Activated T-cell treated with anti-CD3 and anti-CD28 coated beads, Interleukin-2, amount 50 U/mL, for 48 hours (primary cell): ENCODE data around the gene MANEA.
A peak's percentile ranks its signal among the peaks of the same experiment; 100 is the strongest.
"Not testable (repeated sequence)": the region's sequence is repeated elsewhere in the genome, so short reads cannot be mapped to it uniquely, and the experiment has no call there.

Experiments used
- DNase-seq, 2 experiments: peaks; one replicate each; pipeline ENCODE4 v3.0.0-alpha.2; 2020

MANEA gene

GRCh38 chr6:95577304-95578105 lies at the start of gene MANEA:
Gene MANEA (plus strand): TSS chr6:95577535. CDS start chr6:95586440, 8,905 bp downstream.
- peak; percentile 83 to 87 for DNase-seq

DNA sequence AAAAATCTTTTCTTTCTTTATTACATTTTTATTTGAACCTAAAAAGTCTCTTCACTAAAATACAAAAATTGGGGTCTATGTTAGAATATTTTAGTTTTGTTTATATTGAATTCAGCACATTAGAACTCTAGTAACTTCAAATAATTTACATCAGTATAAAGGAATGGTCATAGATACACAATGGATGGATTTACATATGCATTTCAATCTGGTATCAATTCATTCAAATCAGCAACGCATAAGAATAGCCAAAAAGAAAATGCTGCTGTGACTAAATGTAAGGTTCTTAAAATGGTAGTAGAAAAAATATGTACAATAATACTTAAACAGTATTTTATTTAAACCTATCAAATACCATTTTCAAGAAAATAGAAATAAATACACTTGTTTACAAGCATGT lies 47.6 kb upstream of the MANEA start:
- DNase-seq = no peak

- DNase-seq = no peak
These were observed 47.0 kb upstream of the MANEA start for GRCh38 chr6:95530176-95530819.

DNA sequence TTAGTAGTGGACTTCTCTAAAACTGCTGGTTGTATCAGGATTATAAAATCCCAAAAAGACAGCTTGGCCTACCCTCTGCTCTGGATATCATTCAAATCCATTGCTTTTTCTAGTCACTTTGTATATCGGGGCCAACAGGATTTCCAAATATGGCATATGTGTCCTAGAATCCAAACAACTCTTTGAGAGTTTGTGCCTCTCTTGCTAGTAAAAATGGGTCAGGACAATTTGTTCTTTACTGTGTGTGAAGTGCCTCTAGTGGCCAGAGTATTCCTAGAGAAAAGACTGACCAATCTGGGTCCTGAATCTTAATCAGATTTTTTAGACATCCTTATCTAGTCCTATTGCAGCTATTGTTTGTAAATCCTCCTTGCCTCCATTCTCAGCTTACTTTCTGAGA lies 33.5 kb upstream of the MANEA start:
- DNase-seq = no peak

DNA sequence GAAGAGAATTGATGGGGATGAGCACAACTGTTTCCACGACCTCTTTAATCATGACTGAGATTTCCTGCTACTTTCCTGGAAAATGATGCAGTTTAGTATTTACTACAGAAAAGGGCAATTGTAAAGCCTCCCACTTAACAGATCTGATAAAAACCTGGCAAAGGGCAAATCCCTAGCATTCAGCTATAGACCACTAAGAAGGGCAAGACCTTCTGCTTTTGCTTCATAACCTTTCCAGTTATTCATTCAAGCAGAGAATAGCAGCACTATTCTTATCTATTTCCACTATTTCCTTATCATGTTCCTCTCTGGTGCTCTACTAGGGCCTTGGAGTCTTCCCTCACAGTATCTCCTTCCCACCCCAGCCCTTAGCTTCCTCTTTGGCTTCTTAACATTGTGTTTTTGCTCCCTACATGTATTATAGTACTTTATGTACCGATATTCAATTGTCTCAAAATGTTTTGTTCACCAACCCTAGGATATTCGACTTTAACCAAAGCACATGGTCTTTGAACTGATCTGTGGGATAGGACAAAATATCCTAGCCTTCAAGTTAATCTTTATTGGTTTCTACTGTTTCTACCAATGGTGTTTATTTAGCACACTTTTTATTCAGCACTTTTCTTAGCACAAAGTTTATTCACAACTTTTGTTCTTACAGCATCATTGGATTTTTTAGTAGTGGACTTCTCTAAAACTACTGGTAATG lies 32.7 kb upstream of the MANEA start:
- DNase-seq = no peak

GRCh38 chr6:95545226-95545625 lies 32.1 kb upstream of the MANEA start:
- no peak for DNase-seq

DNA sequence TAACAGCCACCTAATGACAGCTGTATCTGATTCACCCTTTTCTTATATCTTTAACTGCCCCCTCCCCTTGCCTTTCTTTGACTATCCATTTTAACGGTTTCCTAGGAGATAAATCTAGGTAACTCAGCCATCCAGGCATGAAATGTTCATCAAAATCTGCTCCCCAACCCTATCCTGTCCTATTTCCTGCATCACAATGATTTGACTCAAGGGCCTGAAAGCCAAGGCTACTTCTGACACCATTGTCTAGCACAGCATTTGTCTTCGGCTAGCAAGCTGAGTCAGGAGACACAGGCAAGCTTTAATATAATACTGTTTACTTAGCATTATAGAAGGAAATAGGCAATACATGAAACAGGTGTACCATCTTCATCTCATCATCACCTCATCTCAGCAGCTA lies 31.6 kb upstream of the MANEA start:
- no peak for DNase-seq

- DNase-seq = no peak
These were observed 31.2 kb upstream of the MANEA start for GRCh38 chr6:95546148-95546547.

GRCh38 chr6:95547043-95547442 lies 30.3 kb upstream of the MANEA start:
- no peak for DNase-seq

DNA sequence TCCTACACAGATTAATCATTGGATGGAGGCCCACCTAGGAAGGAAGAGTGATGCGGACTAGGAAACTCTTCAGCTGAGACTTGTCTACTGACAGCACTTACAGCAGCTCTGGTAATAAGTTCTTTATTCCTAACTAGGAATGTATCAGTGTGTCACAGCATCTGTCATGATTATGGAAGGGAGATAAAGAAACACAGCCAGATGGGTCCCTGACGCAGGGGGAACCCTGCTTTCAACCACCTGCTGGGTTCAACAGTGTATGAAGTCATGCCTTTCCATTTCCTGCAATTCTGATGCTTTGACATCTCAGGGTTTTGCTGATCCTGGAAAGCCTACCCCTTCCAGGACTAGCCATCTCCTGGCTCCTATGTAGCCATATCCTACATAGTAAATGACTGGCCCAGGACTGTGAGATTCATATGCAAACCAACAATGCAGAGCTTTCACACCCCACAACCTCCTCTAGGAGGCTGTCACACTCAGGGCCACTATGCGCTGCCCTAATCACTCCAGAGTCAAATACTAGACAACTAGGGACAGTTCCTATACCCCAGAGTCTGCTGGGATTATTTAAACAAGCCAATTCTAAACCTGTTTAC lies 29.0 kb upstream of the MANEA start:
- no peak for DNase-seq

- DNase-seq = no peak
These were observed 25.5 kb upstream of the MANEA start for GRCh38 chr6:95551678-95552324.

GRCh38 chr6:95553880-95554279 lies 23.5 kb upstream of the MANEA start:
- no peak for DNase-seq

GRCh38 chr6:95560956-95561355 lies 16.4 kb upstream of the MANEA start:
- DNase-seq = not testable (repeated sequence)

- no peak for DNase-seq
These were observed 7.8 kb upstream of the MANEA start for GRCh38 chr6:95569560-95569959.

- DNase-seq = no peak
These were observed 5.2 kb upstream of the MANEA start for GRCh38 chr6:95572098-95572497.

DNA sequence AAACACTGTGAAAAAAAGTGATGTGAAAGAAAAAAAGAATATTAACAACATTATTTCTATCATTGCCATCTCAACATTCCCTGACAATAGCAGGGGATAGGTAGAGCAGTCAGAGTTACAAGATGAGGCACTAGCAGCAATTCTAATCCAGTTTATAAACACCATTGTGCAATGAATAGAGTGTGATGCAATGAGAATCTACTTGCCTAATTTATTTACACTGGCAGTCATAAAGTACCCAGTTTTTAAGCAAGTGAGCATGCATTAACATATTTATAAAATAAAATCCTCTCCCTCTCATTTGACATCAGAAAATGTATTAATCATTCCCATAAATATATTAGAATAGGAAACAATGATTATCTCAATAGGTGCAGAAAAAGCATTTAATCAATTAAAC lies 2.5 kb upstream of the MANEA start:
- no peak for DNase-seq

DNA sequence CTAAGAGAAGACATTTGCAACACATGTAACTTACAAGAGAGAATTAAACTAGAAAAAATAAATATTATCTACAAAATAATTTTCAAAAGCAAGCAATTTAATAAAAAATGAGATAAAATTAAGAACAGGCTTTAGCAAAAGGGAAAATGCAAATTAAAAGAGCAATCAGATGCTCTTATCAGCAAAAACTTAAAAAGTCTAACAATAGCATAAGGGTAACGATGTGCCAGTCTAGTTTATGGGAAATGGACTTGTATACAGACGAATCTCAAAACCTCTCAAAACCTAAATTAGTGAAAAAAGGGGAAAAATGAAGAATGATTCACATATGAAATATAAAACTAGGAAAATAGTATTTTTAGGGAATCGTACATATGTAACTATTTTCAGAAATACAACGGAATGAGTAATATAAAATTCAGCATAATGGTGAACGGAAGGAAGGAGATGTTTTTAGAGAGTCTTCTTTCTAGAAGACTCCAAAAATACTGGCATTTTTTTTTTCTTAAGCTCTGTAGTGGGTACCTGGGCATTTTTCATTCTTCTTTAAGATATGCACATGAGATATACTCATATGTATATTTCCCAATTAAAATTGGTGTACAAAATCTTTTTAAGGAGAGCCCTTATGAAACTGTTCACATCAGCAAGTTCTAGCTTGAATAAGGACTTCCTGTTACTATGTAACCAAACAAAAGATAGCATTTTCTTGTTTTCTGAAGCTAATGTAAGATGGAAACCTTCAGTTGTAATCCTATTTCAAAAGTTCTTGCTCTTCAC lies 927 bp upstream of the MANEA start:
- DNase-seq = no peak

- DNase-seq = no peak
These were observed 384 bp upstream of the MANEA start for GRCh38 chr6:95576998-95577303.

DNA sequence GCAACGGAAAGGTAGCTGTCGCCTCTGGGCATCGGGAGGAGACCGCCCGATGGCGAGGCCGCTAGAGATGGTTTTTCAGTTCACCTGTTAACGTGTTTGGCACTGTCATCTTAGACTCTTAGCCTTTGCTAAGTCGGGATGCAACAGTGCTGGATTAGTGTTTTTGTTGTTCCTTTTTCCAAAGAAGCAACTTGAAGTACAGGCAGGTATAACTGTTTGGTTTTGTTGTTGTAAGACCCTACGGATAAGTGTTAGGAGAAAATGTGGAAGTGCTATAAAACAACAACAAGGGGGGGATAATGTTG lies 723 bp downstream of the MANEA start:
- DNase-seq = no peak

GRCh38 chr6:95581073-95581472 lies 3.7 kb downstream of the MANEA start:
- DNase-seq = no peak

GRCh38 chr6:95584226-95584625 lies 6.9 kb downstream of the MANEA start:
- not testable (repeated sequence) for DNase-seq

DNA sequence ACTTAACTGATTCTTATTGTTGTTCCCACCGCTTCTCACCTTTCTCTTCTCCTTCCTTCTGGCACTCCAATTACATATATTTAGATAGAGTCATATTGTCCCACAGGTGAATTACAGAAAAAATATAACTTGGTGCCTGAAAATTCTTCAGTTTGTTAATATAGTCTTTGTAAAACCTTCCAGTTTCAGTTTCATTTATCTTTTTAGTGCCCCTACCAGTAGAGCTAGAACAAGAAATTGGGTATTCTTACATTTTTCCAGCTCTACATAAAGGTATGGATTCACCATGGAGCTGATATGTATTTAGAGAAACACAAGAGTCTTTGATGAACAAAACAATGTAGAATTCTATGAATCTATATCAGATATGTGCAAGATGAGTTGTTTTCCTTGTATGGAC lies 10.7 kb downstream of the MANEA start:
- DNase-seq = no peak

DNA sequence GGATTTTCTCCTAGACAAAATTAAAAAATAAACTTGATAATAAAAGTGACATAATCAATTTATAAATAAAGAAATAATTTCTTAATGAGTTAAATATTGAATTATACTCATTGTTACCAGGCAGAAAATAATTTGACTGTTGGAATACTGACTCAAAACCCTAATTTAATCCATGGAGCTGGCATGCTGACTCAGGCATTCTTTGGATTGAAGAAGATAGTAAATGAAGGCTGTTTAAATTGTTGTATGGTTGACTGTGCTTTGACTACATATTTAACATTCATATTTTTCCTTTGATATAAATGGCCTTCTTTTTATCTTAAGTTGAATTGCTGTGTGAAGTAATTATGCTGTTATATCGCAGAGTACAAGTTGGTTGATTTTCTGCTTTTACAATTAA lies 11.7 kb downstream of the MANEA start:
- no peak for DNase-seq
